ENCODE measurements around the gene ATP11A. TPM values are rescaled to one million over a fixed set of nuclear protein-coding genes. Genes with fewer than 3 reads are reported as not detected.
A peak's percentile ranks its signal among the peaks of the same experiment; 100 is the strongest.

Gene ATP11A
- total RNA-seq, 2 donors from 2014 or later = 15.8 to 19.6 TPM

- Histone ChIP-seq H3K9ac (ENCODE audit: low read depth in 2 of 2, low read length in 2 of 2) (peak overlapping the region in 1 of 2 donors; percentile 6), H3K27me3 (no peaks in the 10 kb centered on the region), H3K27ac (no peak overlapping the region), H3K36me3 (no peaks in the 10 kb centered on the region), H3K4me3 (no peak overlapping the region), H3K9me3 (no peaks in the 10 kb centered on the region), H3K4me1 (no peaks in the 10 kb centered on the region)
- no peak for DNase-seq
- intact Hi-C loops (cut with DNase I) = no loop called here
- no peak for TF ChIP-seq CTCF (IDR thresholded peaks at IDR 0.05)
Observed at GRCh38 chr13:112721198-112722104, 31.6 kb downstream of the ATP11A start.

- no peak overlapping the region for H3K9ac ChIP-seq (ENCODE audit: low read depth in 2 of 2, low read length in 2 of 2)
- H3K9me3 ChIP-seq = no peaks in the 10 kb centered on the region
- intact Hi-C loops (cut with DNase I) = no loop called here
- no peaks in the 10 kb centered on the region for H3K36me3 ChIP-seq
- no peak overlapping the region for H3K27ac ChIP-seq
- TF ChIP-seq CTCF (IDR thresholded peaks at IDR 0.05) = no peak
- H3K4me1 ChIP-seq = no peaks in the 10 kb centered on the region
- no peak for DNase-seq
- H3K4me3 ChIP-seq = no peak overlapping the region
- no peaks in the 10 kb centered on the region for H3K27me3 ChIP-seq
Observed at GRCh38 chr13:112722433-112723263, 32.8 kb downstream of the ATP11A start.

- intact Hi-C loops (cut with DNase I) = no loop called here
- no peak for TF ChIP-seq CTCF (IDR thresholded peaks at IDR 0.05)
- Histone ChIP-seq H3K36me3 (no peaks in the 10 kb centered on the region), H3K27me3 (no peaks in the 10 kb centered on the region), H3K27ac (no peak overlapping the region), H3K4me3 (no peak overlapping the region), H3K9me3 (no peaks in the 10 kb centered on the region), H3K9ac (ENCODE audit: low read depth in 2 of 2, low read length in 2 of 2) (no peak overlapping the region), H3K4me1 (no peaks in the 10 kb centered on the region)
- DNase-seq = no peak
Observed at GRCh38 chr13:112723771-112724170, 33.9 kb downstream of the ATP11A start.

- no peak for DNase-seq
- no peaks in the 10 kb centered on the region for H3K27me3 ChIP-seq
- H3K4me1 ChIP-seq = no peaks in the 10 kb centered on the region
- H3K27ac ChIP-seq = no peak overlapping the region
- TF ChIP-seq CTCF (IDR thresholded peaks at IDR 0.05) = no peak
- no peaks in the 10 kb centered on the region for H3K9me3 ChIP-seq
- H3K9ac ChIP-seq (ENCODE audit: low read depth in 2 of 2, low read length in 2 of 2) = no peak overlapping the region
- intact Hi-C loops (cut with DNase I) = no loop called here
- H3K4me3 ChIP-seq = no peak overlapping the region
- no peaks in the 10 kb centered on the region for H3K36me3 ChIP-seq
Observed at GRCh38 chr13:112724788-112725345, 35.0 kb downstream of the ATP11A start.

- Histone ChIP-seq H3K9me3 (no peaks in the 10 kb centered on the region), H3K27ac (no peak overlapping the region), H3K36me3 (no peaks in the 10 kb centered on the region), H3K9ac (ENCODE audit: low read depth in 2 of 2, low read length in 2 of 2) (peak overlapping the region in 1 of 2 donors; percentile 1), H3K4me1 (no peaks in the 10 kb centered on the region), H3K4me3 (no peak overlapping the region), H3K27me3 (no peaks in the 10 kb centered on the region)
- intact Hi-C loops (cut with DNase I) = no loop called here
- no peak for DNase-seq
- no peak for TF ChIP-seq CTCF (IDR thresholded peaks at IDR 0.05)
Observed at GRCh38 chr13:112725346-112726015, 35.6 kb downstream of the ATP11A start.

Measured in colonic mucosa (tissue), 4 donors.